Neural cell (in vitro differentiated cells): ENCODE results near the gene SLC24A1. TPM values are rescaled to one million over a fixed set of nuclear protein-coding genes. Genes with fewer than 3 reads are reported as not detected.
A peak's percentile ranks its signal among the peaks of the same experiment; 100 is the strongest.

Experiments used
- H2AFZ ChIP-seq: fragments of 200-600, 300-800 bp; sonication (generic), shearing (Covaris generic); 2 replicates; pipeline ENCODE4 v1.6.0; 2014; ENCODE audit warnings: low read depth, mild to moderate bottlenecking, antibody characterized with exemption, low read length, moderate library complexity
- H3F3A ChIP-seq: fragments of 200-600 bp; shearing (Covaris generic); 2 replicates; pipeline ENCODE4 v1.6.1; 2016; ENCODE audit warnings: mild to moderate bottlenecking, moderate library complexity, mixed read lengths, antibody characterized with exemption, low read length; ENCODE audit not compliant: insufficient read depth, poor library complexity, severe bottlenecking
- H3K27ac ChIP-seq: fragments of 200-600, 300-800 bp; sonication (generic), shearing (Covaris generic); 2 replicates; pipeline ENCODE4 v1.5.1; 2014; ENCODE audit warnings: mild to moderate bottlenecking, low read length, moderate library complexity
- H3K27me3 ChIP-seq: fragments of 300-800, 200-600 bp; sonication (generic), shearing (Covaris generic); 2 replicates; pipeline ENCODE4 v1.6.0; 2014; ENCODE audit warnings: mild to moderate bottlenecking, low read depth, low read length, moderate library complexity; ENCODE audit not compliant: insufficient read depth
- H3K36me3 ChIP-seq: fragments of 300-800, 200-600 bp; sonication (generic), shearing (Covaris generic); 2 replicates; pipeline ENCODE4 v1.5.1; 2014; ENCODE audit warnings: mild to moderate bottlenecking, antibody characterized with exemption, low read length, moderate library complexity; ENCODE audit not compliant: insufficient read depth
- H3K4me2 ChIP-seq: fragments of 300-800, 200-600 bp; sonication (generic), shearing (Covaris generic); 2 replicates; pipeline ENCODE4 v1.6.0; 2014; ENCODE audit warnings: mild to moderate bottlenecking, low read length
- H3K4me3 ChIP-seq: fragments of 300-800, 200-600 bp; sonication (generic), shearing (Covaris generic); 2 replicates; pipeline ENCODE4 v1.5.1; 2014; ENCODE audit warnings: mild to moderate bottlenecking, low read length, moderate library complexity
- H3K79me2 ChIP-seq: fragments of 200-600 bp; shearing (Covaris generic); replicated peaks from 2 replicates; pipeline ENCODE4 v1.6.0; 2014; ENCODE audit warnings: mild to moderate bottlenecking, low read length, moderate library complexity; ENCODE audit not compliant: insufficient read depth
- H3K9ac ChIP-seq: fragments of 300-800, 200-600 bp; sonication (generic), shearing (Covaris generic); 2 replicates; pipeline ENCODE4 v1.6.1; 2016; ENCODE audit warnings: mild to moderate bottlenecking, low read length, mixed read lengths
- H3K9me2 ChIP-seq: fragments of 200-600 bp; shearing (Covaris generic); 2 replicates; pipeline ENCODE4 v1.6.1; 2016; ENCODE audit warnings: mild to moderate bottlenecking, low read length, mixed read lengths; ENCODE audit not compliant: insufficient read depth
- H3K9me3 ChIP-seq: fragments of 200-600, 300-800 bp; sonication (generic), shearing (Covaris generic); 2 replicates; pipeline ENCODE4 v1.6.1; 2016; ENCODE audit warnings: mild to moderate bottlenecking, mixed run types, low read length, moderate library complexity, mixed read lengths
- H4K20me1 ChIP-seq: fragments of 200-600 bp; shearing (Covaris generic); 2 replicates; pipeline ENCODE4 v1.6.1; 2016; ENCODE audit warnings: mild to moderate bottlenecking, mixed run types; ENCODE audit not compliant: insufficient read depth
- EP300 ChIP-seq: fragments of 450-650 bp; conservative IDR thresholded peaks from 2 replicates; pipeline ENCODE4 v1.6.1; 2014; ENCODE audit warnings: antibody characterized with exemption, mild to moderate bottlenecking, moderate library complexity; ENCODE audit not compliant: poor library complexity, severe bottlenecking
- EZH2 ChIP-seq: fragments of 200-600, 300-800 bp; shearing (Covaris generic), sonication (generic); IDR thresholded peaks from 2 replicates; pipeline ENCODE4 v1.6.1; 2014; ENCODE audit warnings: antibody characterized with exemption, low read length, borderline replicate concordance, mild to moderate bottlenecking; ENCODE audit not compliant: insufficient read depth, poor library complexity, severe bottlenecking
- MXI1 ChIP-seq: fragments of 450-650 bp; conservative IDR thresholded peaks from 2 replicates; pipeline ENCODE4 v1.6.1; 2014; ENCODE audit warnings: antibody characterized with exemption, mild to moderate bottlenecking; ENCODE audit not compliant: poor library complexity, severe bottlenecking
- POLR2AphosphoS5 ChIP-seq: IDR thresholded peaks from 2 replicates; pipeline ENCODE4 v1.6.1; 2012
- RAD21 ChIP-seq: fragments of 450-650 bp; conservative IDR thresholded peaks from 2 replicates; pipeline ENCODE4 v1.6.1; 2014; ENCODE audit warnings: antibody characterized with exemption, mild to moderate bottlenecking, moderate library complexity
- SMC3 ChIP-seq: fragments of 450-650 bp; conservative IDR thresholded peaks from 2 replicates; pipeline ENCODE4 v1.6.1; 2014; ENCODE audit warnings: antibody characterized with exemption, mild to moderate bottlenecking, moderate library complexity; ENCODE audit not compliant: poor library complexity
- TAF1 ChIP-seq: IDR thresholded peaks from 2 replicates; pipeline ENCODE4 v1.6.1; 2012; ENCODE audit warnings: low read depth
- polyA plus RNA-seq: library from polyadenylated mRNA; depleted of rRNA; stranded (reverse); fragments of >200 nt; gene quantifications from 2 replicates; pipeline ENCODE4 v1.2.3, GENCODE V29; 2014
- TF ChIP-seq, protein P1 (sequence below): IDR thresholded peaks from 2 replicates; pipeline ENCODE4 v1.6.1; 2012; ENCODE audit warnings: borderline replicate concordance
- TF ChIP-seq, protein P2 (sequence below): fragments of 450-650 bp; IDR thresholded peaks from 2 replicates; pipeline ENCODE4 v1.5.1; 2014; ENCODE audit warnings: antibody characterized with exemption, mild to moderate bottlenecking, moderate library complexity; ENCODE audit not compliant: poor library complexity, severe bottlenecking

SLC24A1 gene
- polyA plus RNA-seq, 1 donor from 2014 or later = 0.72 TPM

- H3K27me3 ChIP-seq = no peaks in the 10 kb centered on the region
- no peaks in the 10 kb centered on the region for H3K9me3 ChIP-seq
- H3K4me3 ChIP-seq = no peak overlapping the region
- no peaks in the 10 kb centered on the region for H3F3A ChIP-seq
- H4K20me1 ChIP-seq = no peaks in the 10 kb centered on the region
- no peak for TF ChIP-seq RAD21
- no peak for TF ChIP-seq SMC3
- TF ChIP-seq POLR2AphosphoS5 = no peak
- TF ChIP-seq, protein P1, sequence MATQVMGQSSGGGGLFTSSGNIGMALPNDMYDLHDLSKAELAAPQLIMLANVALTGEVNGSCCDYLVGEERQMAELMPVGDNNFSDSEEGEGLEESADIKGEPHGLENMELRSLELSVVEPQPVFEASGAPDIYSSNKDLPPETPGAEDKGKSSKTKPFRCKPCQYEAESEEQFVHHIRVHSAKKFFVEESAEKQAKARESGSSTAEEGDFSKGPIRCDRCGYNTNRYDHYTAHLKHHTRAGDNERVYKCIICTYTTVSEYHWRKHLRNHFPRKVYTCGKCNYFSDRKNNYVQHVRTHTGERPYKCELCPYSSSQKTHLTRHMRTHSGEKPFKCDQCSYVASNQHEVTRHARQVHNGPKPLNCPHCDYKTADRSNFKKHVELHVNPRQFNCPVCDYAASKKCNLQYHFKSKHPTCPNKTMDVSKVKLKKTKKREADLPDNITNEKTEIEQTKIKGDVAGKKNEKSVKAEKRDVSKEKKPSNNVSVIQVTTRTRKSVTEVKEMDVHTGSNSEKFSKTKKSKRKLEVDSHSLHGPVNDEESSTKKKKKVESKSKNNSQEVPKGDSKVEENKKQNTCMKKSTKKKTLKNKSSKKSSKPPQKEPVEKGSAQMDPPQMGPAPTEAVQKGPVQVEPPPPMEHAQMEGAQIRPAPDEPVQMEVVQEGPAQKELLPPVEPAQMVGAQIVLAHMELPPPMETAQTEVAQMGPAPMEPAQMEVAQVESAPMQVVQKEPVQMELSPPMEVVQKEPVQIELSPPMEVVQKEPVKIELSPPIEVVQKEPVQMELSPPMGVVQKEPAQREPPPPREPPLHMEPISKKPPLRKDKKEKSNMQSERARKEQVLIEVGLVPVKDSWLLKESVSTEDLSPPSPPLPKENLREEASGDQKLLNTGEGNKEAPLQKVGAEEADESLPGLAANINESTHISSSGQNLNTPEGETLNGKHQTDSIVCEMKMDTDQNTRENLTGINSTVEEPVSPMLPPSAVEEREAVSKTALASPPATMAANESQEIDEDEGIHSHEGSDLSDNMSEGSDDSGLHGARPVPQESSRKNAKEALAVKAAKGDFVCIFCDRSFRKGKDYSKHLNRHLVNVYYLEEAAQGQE = no peak
- no peak for TF ChIP-seq EP300
- TF ChIP-seq EZH2 = no peak
- TF ChIP-seq TAF1 = no peak
- TF ChIP-seq, protein P2, sequence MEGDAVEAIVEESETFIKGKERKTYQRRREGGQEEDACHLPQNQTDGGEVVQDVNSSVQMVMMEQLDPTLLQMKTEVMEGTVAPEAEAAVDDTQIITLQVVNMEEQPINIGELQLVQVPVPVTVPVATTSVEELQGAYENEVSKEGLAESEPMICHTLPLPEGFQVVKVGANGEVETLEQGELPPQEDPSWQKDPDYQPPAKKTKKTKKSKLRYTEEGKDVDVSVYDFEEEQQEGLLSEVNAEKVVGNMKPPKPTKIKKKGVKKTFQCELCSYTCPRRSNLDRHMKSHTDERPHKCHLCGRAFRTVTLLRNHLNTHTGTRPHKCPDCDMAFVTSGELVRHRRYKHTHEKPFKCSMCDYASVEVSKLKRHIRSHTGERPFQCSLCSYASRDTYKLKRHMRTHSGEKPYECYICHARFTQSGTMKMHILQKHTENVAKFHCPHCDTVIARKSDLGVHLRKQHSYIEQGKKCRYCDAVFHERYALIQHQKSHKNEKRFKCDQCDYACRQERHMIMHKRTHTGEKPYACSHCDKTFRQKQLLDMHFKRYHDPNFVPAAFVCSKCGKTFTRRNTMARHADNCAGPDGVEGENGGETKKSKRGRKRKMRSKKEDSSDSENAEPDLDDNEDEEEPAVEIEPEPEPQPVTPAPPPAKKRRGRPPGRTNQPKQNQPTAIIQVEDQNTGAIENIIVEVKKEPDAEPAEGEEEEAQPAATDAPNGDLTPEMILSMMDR = no peak
- TF ChIP-seq MXI1 = no peak
- no peak overlapping the region for H3K4me2 ChIP-seq
- no peak overlapping the region for H3K9ac ChIP-seq
- H3K36me3 ChIP-seq = no peaks in the 10 kb centered on the region
- H3K9me2 ChIP-seq = no peaks in the 10 kb centered on the region
- H2AFZ ChIP-seq = no peak overlapping the region
- no peaks in the 10 kb centered on the region for H3K79me2 ChIP-seq
- H3K27ac ChIP-seq = no peak overlapping the region
Measured at GRCh38 chr15:65638109-65638508, 16.4 kb downstream of the SLC24A1 start.

DNA sequence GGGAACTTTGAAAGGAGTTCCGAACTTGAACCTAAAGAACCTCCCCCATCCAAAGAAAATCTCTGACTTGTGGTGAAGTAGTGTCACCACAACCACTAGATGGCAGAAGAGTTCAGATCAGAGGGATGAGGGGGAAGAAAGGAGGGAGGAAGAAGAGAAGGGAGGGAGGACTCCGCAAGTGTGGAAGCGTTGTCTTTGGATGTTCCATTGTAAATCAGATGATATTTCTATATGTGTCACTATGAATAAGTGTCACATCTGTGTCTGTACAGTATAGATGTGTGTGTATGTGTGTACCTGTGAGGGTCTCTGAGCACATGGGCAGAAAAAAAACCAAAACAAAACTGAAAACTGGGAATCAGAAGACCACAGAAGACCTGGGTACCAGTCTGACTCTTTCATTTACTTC, 16.9 kb downstream of the SLC24A1 start:
- Histone ChIP-seq H3K9ac (no peak overlapping the region), H3K27ac (no peak overlapping the region), H3K4me2 (no peak overlapping the region), H3K79me2 (no peaks in the 10 kb centered on the region), H3F3A (no peaks in the 10 kb centered on the region), H3K4me3 (no peak overlapping the region), H3K36me3 (no peaks in the 10 kb centered on the region), H3K9me2 (no peaks in the 10 kb centered on the region), H3K9me3 (no peaks in the 10 kb centered on the region), H3K27me3 (no peaks in the 10 kb centered on the region), H2AFZ (no peak overlapping the region), H4K20me1 (no peaks in the 10 kb centered on the region)
- TF ChIP-seq EP300 (no peak), EZH2 (no peak), RAD21 (peak; percentile 81), MXI1 (no peak), POLR2AphosphoS5 (no peak), TAF1 (no peak), SMC3 (peak; percentile 86)
- TF ChIP-seq, protein P2 = peak; percentile 86
- TF ChIP-seq, protein P1 = no peak
